Adrenal gland (tissue), 5 donors: ENCODE measurements around the gene APBB2.

Source experiments
- POLR2A ChIP-seq, 2 donors: fragments of 450-650 bp; IDR thresholded peaks; one replicate each; pipeline ENCODE4 v1.6.1; 2017; ENCODE audit warnings: antibody characterized with exemption in 2 of 2, mild to moderate bottlenecking in 2 of 2, moderate library complexity in 1 of 2
- TF ChIP-seq, protein P1 (sequence below), 6 experiments: fragments of 450-650 bp in 4 of 6; fragments of 200-600 bp in 2 of 6; sonication (generic) in 1 of 6; IDR thresholded peaks; 1 replicate in 5 of 6; 2 replicates in 1 of 6; pipeline versions ENCODE4 v1.5.1 to v1.8.0; 2016 to 2021; ENCODE audit warnings: antibody characterized with exemption in 6 of 6, mild to moderate bottlenecking in 2 of 6, moderate library complexity in 1 of 6
- donor health status: DM: no; HTN: no; CAD: no.

GRCh38 chr4:41157009-41157408 lies 57.3 kb downstream of the APBB2 start:
- TF ChIP-seq, protein P1, sequence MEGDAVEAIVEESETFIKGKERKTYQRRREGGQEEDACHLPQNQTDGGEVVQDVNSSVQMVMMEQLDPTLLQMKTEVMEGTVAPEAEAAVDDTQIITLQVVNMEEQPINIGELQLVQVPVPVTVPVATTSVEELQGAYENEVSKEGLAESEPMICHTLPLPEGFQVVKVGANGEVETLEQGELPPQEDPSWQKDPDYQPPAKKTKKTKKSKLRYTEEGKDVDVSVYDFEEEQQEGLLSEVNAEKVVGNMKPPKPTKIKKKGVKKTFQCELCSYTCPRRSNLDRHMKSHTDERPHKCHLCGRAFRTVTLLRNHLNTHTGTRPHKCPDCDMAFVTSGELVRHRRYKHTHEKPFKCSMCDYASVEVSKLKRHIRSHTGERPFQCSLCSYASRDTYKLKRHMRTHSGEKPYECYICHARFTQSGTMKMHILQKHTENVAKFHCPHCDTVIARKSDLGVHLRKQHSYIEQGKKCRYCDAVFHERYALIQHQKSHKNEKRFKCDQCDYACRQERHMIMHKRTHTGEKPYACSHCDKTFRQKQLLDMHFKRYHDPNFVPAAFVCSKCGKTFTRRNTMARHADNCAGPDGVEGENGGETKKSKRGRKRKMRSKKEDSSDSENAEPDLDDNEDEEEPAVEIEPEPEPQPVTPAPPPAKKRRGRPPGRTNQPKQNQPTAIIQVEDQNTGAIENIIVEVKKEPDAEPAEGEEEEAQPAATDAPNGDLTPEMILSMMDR (IDR thresholded peaks at IDR 0.05), result no peak
- no peak for TF ChIP-seq POLR2A (IDR thresholded peaks at IDR 0.05)
